Measurements from ENCODE around the gene PCDH1. TPM values are rescaled to one million over a fixed set of nuclear protein-coding genes. Genes with fewer than 3 reads are reported as not detected.
A peak's percentile ranks its signal among the peaks of the same experiment; 100 is the strongest.

PCDH1 gene
- total RNA-seq, 4 donors from 2014 or later, result 51.3 to 131 (median 67.9) TPM

- intact Hi-C loops (cut with DNase I), result no loop called here
- H3K4me1 ChIP-seq, result peaks cover 11 to 68% (median 17%) of the 10 kb centered on the region in 3 donors
- DNase-seq, result no peak
Observed at GRCh38 chr5:141848744-141849414, 29.3 kb downstream of the PCDH1 start.

GRCh38 chr5:141846031-141846430 lies 32.2 kb downstream of the PCDH1 start:
- intact Hi-C loops (cut with DNase I), result no loop called here
- H3K27me3 ChIP-seq, result peaks cover 0 to 14% (median 0%) of the 10 kb centered on the region in 4 donors
- peaks cover 23 to 89% (median 36%) of the 10 kb centered on the region in 3 donors for H3K4me1 ChIP-seq
- peak overlapping the region in 2 of 4 donors; percentile 19 to 29 for H3K27ac ChIP-seq
- no peak for DNase-seq
- H3K4me3 ChIP-seq, result no peak overlapping the region
- 38% methylated on average over 7 to 9 of the region's 10 CpGs for WGBS, 2 donors
- TF ChIP-seq CTCF (IDR thresholded peaks at IDR 0.05) (no peak), POLR2A (IDR thresholded peaks at IDR 0.05) (no peak)
- no peaks in the 10 kb centered on the region for H3K9me3 ChIP-seq
- no peaks in the 10 kb centered on the region for H3K36me3 ChIP-seq

More at GRCh38 chr5:141848744-141849414, 29.3 kb downstream of the PCDH1 start:
- 0 to 25% methylated on average over 5 to 8 of the region's 19 CpGs for WGBS, 2 donors
- Histone ChIP-seq H3K27ac (peak overlapping the region; percentile 94 to 99 (median 97)), H3K9me3 (no peaks in the 10 kb centered on the region), H3K36me3 (peaks cover 0 to 17% (median 0%) of the 10 kb centered on the region in 3 donors), H3K27me3 (no peaks in the 10 kb centered on the region), H3K4me3 (peak overlapping the region; percentile 50 to 89 (median 70))
- TF ChIP-seq CTCF (IDR thresholded peaks at IDR 0.05) (no peak), POLR2A (IDR thresholded peaks at IDR 0.05) (no peak)

GRCh38 chr5:141845371-141845851 lies 32.8 kb downstream of the PCDH1 start:
- Histone ChIP-seq H3K4me3 (no peak overlapping the region), H3K27ac (peak overlapping the region in 3 of 4 donors; percentile 6 to 29 (median 19)), H3K4me1 (peaks cover 19 to 88% (median 31%) of the 10 kb centered on the region in 3 donors), H3K36me3 (no peaks in the 10 kb centered on the region), H3K9me3 (no peaks in the 10 kb centered on the region), H3K27me3 (peaks cover 0 to 20% (median 0%) of the 10 kb centered on the region in 4 donors)
- no peak for TF ChIP-seq POLR2A (IDR thresholded peaks at IDR 0.05)
- no peak for TF ChIP-seq CTCF (IDR thresholded peaks at IDR 0.05)
- no peak for DNase-seq
- intact Hi-C loops (cut with DNase I), result no loop called here
- 27 to 29% methylated on average over 6 of the region's 7 CpGs for WGBS, 2 donors

- Histone ChIP-seq H3K4me1 (peaks cover 18 to 95% (median 31%) of the 10 kb centered on the region in 3 donors), H3K9me3 (no peaks in the 10 kb centered on the region), H3K4me3 (no peak overlapping the region), H3K27me3 (peaks cover 0 to 23% (median 0%) of the 10 kb centered on the region in 4 donors), H3K36me3 (no peaks in the 10 kb centered on the region), H3K27ac (peak overlapping the region in 3 of 4 donors; percentile 19 to 75 (median 62))
- 67% methylated on average over 9 of the region's 9 CpGs for WGBS, 2 donors
- TF ChIP-seq CTCF (IDR thresholded peaks at IDR 0.05) (no peak), POLR2A (IDR thresholded peaks at IDR 0.05) (no peak)
- intact Hi-C loops (cut with DNase I), result no loop called here
- no peak for DNase-seq
Observed at GRCh38 chr5:141844414-141845097, 33.7 kb downstream of the PCDH1 start.
